Panc1 (cell line): ENCODE data around the gene FAM149B1. TPM values are rescaled to one million over a fixed set of nuclear protein-coding genes. Genes with fewer than 3 reads are reported as not detected.

Experiments used
- ATAC-seq: fragments of 200-7000 bp; cut with Tn5 transposase; 2 replicates; pipeline ENCODE4 v1.9.1; 2020; ENCODE audit warnings: mild to moderate bottlenecking, moderate library complexity
- BruUV-seq: library from RNA; stranded (reverse); fragments of 400-500 nt; replicated peaks from 2 replicates; lab custom pipeline; 2021; lab: Mats Ljungman, UMichigan
- CTCF ChIA-PET: fragments of 300-600 bp; sonication (Branson Sonifier 250); formaldehyde crosslinking; loops from one replicate; lab custom pipeline; 2022; ENCODE audit warnings: antibody characterized with exemption; lab: Charles Lee
- POLR2A ChIA-PET: fragments of 300-600 bp; sonication (Branson Sonifier 250); formaldehyde crosslinking; loops from one replicate; lab custom pipeline; 2022; ENCODE audit warnings: antibody characterized with exemption; lab: Charles Lee
- DNase-seq: peaks from one replicate; pipeline ENCODE4 v3.0.0-alpha.2; 2010; ENCODE audit warnings: low read depth, low spot score
- H3K27ac ChIP-seq: 2 replicates; pipeline ENCODE4 v1.5.1; 2011; ENCODE audit warnings: mild to moderate bottlenecking, low read length, inconsistent platforms
- H3K27me3 ChIP-seq: fragments of 200-500 bp; sonication (Bioruptor generic); 2 replicates; pipeline ENCODE4 v1.6.0; 2014; ENCODE audit warnings: low read length, inconsistent platforms; ENCODE audit not compliant: control insufficient read depth, insufficient read depth
- H3K36me3 ChIP-seq: fragments of 200-500 bp; sonication (Bioruptor generic); 2 replicates; pipeline ENCODE4 v1.5.1; 2014; ENCODE audit warnings: inconsistent platforms, mild to moderate bottlenecking, low read length, moderate library complexity; ENCODE audit not compliant: control insufficient read depth, insufficient read depth
- H3K4me1 ChIP-seq: 2 replicates; pipeline ENCODE4 v1.5.1; 2011; ENCODE audit warnings: inconsistent platforms, mild to moderate bottlenecking, low read length, moderate library complexity; ENCODE audit not compliant: control insufficient read depth, insufficient read depth
- H3K4me3 ChIP-seq, 2 experiments: 2 replicates each; pipeline ENCODE4 v1.5.1; 2011 to 2012; ENCODE audit warnings: low read depth in 2 of 2, low read length in 2 of 2, mild to moderate bottlenecking in 2 of 2, inconsistent platforms in 1 of 2, moderate library complexity in 1 of 2
- H3K9me3 ChIP-seq: fragments of 200-500 bp; sonication (Bioruptor generic); 2 replicates; pipeline ENCODE4 v1.5.1; 2014; ENCODE audit warnings: low read depth, mild to moderate bottlenecking, inconsistent platforms, low read length, moderate library complexity; ENCODE audit not compliant: control insufficient read depth, insufficient read depth
- CTCF ChIP-seq: fragments of 450-650 bp; IDR thresholded peaks from 2 replicates; pipeline ENCODE4 v1.5.1; 2017; ENCODE audit warnings: mild to moderate bottlenecking
- POLR2AphosphoS5 ChIP-seq: IDR thresholded peaks from 2 replicates; pipeline ENCODE4 v1.6.1; 2012; ENCODE audit warnings: mild to moderate bottlenecking, low read depth, low read length, moderate library complexity
- SIN3A ChIP-seq: IDR thresholded peaks from 2 replicates; pipeline ENCODE4 v1.6.1; 2012; ENCODE audit warnings: low read depth, mild to moderate bottlenecking, low read length, moderate library complexity, borderline replicate concordance; ENCODE audit not compliant: insufficient read depth
- TCF7L2 ChIP-seq: IDR thresholded peaks from 2 replicates; pipeline ENCODE4 v1.6.1; 2011; ENCODE audit warnings: mild to moderate bottlenecking, low read depth, low read length, inconsistent platforms
- in situ Hi-C: cut with HindIII; loops from 2 replicates; pipeline ENCODE4 v1.10.0; 2016; ENCODE audit warnings: low sequenced_read_pairs, low pct_unique_long_range_greater_than_20kb
- intact Hi-C: fragments of 100-400 bp; cut with micrococcal nuclease; formaldehyde crosslinking; loops from one replicate; pipeline ENCODE4 v1.10.0; 2022; ENCODE audit not compliant: unreplicated experiment
- total RNA-seq: library from RNA; stranded (reverse); gene quantifications from one replicate; pipeline ENCODE4 v1.2.1, GENCODE V29; 2021; ENCODE audit not compliant: unreplicated experiment
- TF ChIP-seq, protein P1 (sequence below), 2 experiments: IDR thresholded peaks; 2 replicates each; pipeline ENCODE4 v1.6.1; 2011 to 2012; ENCODE audit warnings: low read depth in 2 of 2, control low read depth in 1 of 2, low read length in 1 of 2, mild to moderate bottlenecking in 1 of 2, moderate library complexity in 1 of 2; ENCODE audit not compliant: insufficient read depth in 1 of 2

FAM149B1 gene
- total RNA-seq, 1 experiment from 2014 or later, result 20.8 TPM

GRCh38 chr10:73183667-73184281, 15.9 kb downstream of the FAM149B1 start:
- no peaks in the 10 kb centered on the region for H3K4me1 ChIP-seq
- H3K9me3 ChIP-seq, result no peaks in the 10 kb centered on the region
- in situ Hi-C loops, result no loop called here
- ChIA-PET POLR2A (interaction anchor here (0.7 kb wide), 1 partner anchor 873 kb away, joined by 3 read pairs; no protein-coding TSS in a partner anchor), CTCF (no interaction called here)
- H3K4me3 ChIP-seq, result no peak overlapping the region
- H3K27ac ChIP-seq, result no peak overlapping the region
- no peaks in the 10 kb centered on the region for H3K27me3 ChIP-seq
- TF ChIP-seq POLR2AphosphoS5 (no peak), CTCF (no peak), SIN3A (no peak), TCF7L2 (no peak)
- TF ChIP-seq, protein P1, sequence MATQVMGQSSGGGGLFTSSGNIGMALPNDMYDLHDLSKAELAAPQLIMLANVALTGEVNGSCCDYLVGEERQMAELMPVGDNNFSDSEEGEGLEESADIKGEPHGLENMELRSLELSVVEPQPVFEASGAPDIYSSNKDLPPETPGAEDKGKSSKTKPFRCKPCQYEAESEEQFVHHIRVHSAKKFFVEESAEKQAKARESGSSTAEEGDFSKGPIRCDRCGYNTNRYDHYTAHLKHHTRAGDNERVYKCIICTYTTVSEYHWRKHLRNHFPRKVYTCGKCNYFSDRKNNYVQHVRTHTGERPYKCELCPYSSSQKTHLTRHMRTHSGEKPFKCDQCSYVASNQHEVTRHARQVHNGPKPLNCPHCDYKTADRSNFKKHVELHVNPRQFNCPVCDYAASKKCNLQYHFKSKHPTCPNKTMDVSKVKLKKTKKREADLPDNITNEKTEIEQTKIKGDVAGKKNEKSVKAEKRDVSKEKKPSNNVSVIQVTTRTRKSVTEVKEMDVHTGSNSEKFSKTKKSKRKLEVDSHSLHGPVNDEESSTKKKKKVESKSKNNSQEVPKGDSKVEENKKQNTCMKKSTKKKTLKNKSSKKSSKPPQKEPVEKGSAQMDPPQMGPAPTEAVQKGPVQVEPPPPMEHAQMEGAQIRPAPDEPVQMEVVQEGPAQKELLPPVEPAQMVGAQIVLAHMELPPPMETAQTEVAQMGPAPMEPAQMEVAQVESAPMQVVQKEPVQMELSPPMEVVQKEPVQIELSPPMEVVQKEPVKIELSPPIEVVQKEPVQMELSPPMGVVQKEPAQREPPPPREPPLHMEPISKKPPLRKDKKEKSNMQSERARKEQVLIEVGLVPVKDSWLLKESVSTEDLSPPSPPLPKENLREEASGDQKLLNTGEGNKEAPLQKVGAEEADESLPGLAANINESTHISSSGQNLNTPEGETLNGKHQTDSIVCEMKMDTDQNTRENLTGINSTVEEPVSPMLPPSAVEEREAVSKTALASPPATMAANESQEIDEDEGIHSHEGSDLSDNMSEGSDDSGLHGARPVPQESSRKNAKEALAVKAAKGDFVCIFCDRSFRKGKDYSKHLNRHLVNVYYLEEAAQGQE (IDR thresholded peaks at IDR 0.05; ENCODE audit: insufficient read depth in 1 of 2, low read depth in 2 of 2, low read length in 1 of 2), result no peak
- intact Hi-C loops, result no loop called here
- H3K36me3 ChIP-seq, result no peaks in the 10 kb centered on the region
- no peak for DNase-seq
- ATAC-seq, result no peak
- BruUV-seq, result no TSS peak

DNA sequence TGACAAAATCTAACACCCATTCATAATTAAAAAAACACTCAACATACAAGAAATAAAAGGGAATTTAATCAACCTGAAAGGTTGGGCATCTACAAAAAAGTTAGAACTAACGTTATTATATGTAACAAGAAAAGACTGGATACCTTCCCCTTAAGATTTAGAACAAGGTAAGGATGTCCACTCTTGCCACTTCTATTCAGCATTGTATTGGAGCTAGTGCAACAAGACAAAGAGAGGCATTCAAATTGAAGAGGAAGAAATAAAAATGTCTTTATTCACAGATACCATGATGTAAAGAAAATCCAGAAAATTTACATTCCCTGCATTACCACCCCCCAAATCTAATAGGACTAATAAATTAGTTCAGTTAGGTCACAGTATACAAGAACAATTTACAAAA, 18.3 kb downstream of the FAM149B1 start:
- H3K4me1 ChIP-seq, result no peaks in the 10 kb centered on the region
- ChIA-PET POLR2A (no interaction called here), CTCF (no interaction called here)
- in situ Hi-C loops, result no loop called here
- DNase-seq, result no peak
- BruUV-seq, result no TSS peak
- no peak overlapping the region for H3K4me3 ChIP-seq
- H3K27me3 ChIP-seq, result no peaks in the 10 kb centered on the region
- intact Hi-C loops, result no loop called here
- H3K9me3 ChIP-seq, result no peaks in the 10 kb centered on the region
- TF ChIP-seq CTCF (no peak), SIN3A (no peak)
- TF ChIP-seq, protein P1 (IDR thresholded peaks at IDR 0.05; ENCODE audit: insufficient read depth in 1 of 2, low read depth in 2 of 2, low read length in 1 of 2), result no peak
- H3K27ac ChIP-seq, result no peak overlapping the region
- no peaks in the 10 kb centered on the region for H3K36me3 ChIP-seq
- ATAC-seq, result no peak
